HG03575 (cell line): ENCODE data around the gene CELF2.

ENCODE experiments used
- ATAC-seq: cut with Tn5 transposase; IDR thresholded peaks from one replicate; pipeline ENCODE4 v1.9.1; 2021; ENCODE audit not compliant: unreplicated experiment, insufficient number of reproducible peaks, low FRiP score; ENCODE audit errors: extremely low read depth

Gene CELF2

GRCh38 chr10:11319990-11320602, 302.4 kb downstream of the CELF2 start:
- no peak for ATAC-seq

GRCh38 chr10:11320809-11321520, 303.3 kb downstream of the CELF2 start:
- no peak for ATAC-seq

- peak; percentile 43 for ATAC-seq
Observed at GRCh38 chr10:11322698-11323097, 305.0 kb downstream of the CELF2 start.

GRCh38 chr10:11324761-11325321, 307.2 kb downstream of the CELF2 start:
- ATAC-seq, result no peak

GRCh38 chr10:11325817-11326216, 308.1 kb downstream of the CELF2 start:
- no peak for ATAC-seq

- no peak for ATAC-seq
Observed at GRCh38 chr10:11326241-11326640, 308.6 kb downstream of the CELF2 start.

- ATAC-seq, result no peak
Observed at GRCh38 chr10:11326913-11327616, 309.4 kb downstream of the CELF2 start.

- no peak for ATAC-seq
Observed at GRCh38 chr10:11328264-11329061, 310.8 kb downstream of the CELF2 start.

GRCh38 chr10:11329062-11329673, 311.5 kb downstream of the CELF2 start:
- ATAC-seq, result no peak

GRCh38 chr10:11330383-11331045, 312.8 kb downstream of the CELF2 start:
- ATAC-seq, result no peak

GRCh38 chr10:11331046-11331577, 313.4 kb downstream of the CELF2 start:
- ATAC-seq, result no peak

GRCh38 chr10:11331726-11332125, 314.1 kb downstream of the CELF2 start:
- ATAC-seq, result no peak

GRCh38 chr10:11332846-11333245, 315.2 kb downstream of the CELF2 start:
- no peak for ATAC-seq

GRCh38 chr10:11334436-11334835, 316.8 kb downstream of the CELF2 start:
- ATAC-seq, result no peak

GRCh38 chr10:11335167-11335652, 317.5 kb downstream of the CELF2 start:
- ATAC-seq, result no peak

- no peak for ATAC-seq
Observed at GRCh38 chr10:11335881-11336430, 318.3 kb downstream of the CELF2 start.

GRCh38 chr10:11336722-11337162, 319.1 kb downstream of the CELF2 start:
- ATAC-seq, result no peak
